Neural crest cell (in vitro differentiated cells): ENCODE measurements around the gene KAT6B. TPM values are rescaled to one million over a fixed set of nuclear protein-coding genes. Genes with fewer than 3 reads are reported as not detected.
"Not testable (repeated sequence)": the region's sequence is repeated elsewhere in the genome, so short reads cannot be mapped to it uniquely, and the experiment has no call there.

Experiments
- DNase-seq: peaks from one replicate; pipeline ENCODE4 v3.0.0; 2021; ENCODE audit warnings: low read depth, mixed read lengths, low spot score
- H3K27ac Mint-ChIP-seq: one replicate; pipeline ENCODE4 v1.8.0; 2021; ENCODE audit warnings: mild to moderate bottlenecking, mixed read lengths; ENCODE audit not compliant: unreplicated experiment
- H3K27me3 Mint-ChIP-seq: 2 replicates; pipeline ENCODE4 v1.8.0; 2021; ENCODE audit warnings: low read depth, mild to moderate bottlenecking, mixed read lengths
- H3K36me3 Mint-ChIP-seq: 2 replicates; pipeline ENCODE4 v1.8.0; 2021; ENCODE audit warnings: low read depth, mild to moderate bottlenecking, mixed read lengths
- H3K4me1 Mint-ChIP-seq: 2 replicates; pipeline ENCODE4 v1.8.0; 2021; ENCODE audit warnings: mixed read lengths
- H3K4me3 Mint-ChIP-seq: one replicate; pipeline ENCODE4 v1.8.0; 2021; ENCODE audit warnings: mild to moderate bottlenecking, mixed read lengths
- H3K9me3 Mint-ChIP-seq: 2 replicates; pipeline ENCODE4 v1.8.0; 2021; ENCODE audit warnings: mixed read lengths
- CTCF ChIP-seq: fragments of 200-600 bp; sonication (generic); conservative IDR thresholded peaks from 2 replicates; pipeline ENCODE4 v1.5.0; 2021; ENCODE audit warnings: antibody characterized with exemption, mild to moderate bottlenecking
- total RNA-seq: library from RNA; stranded (reverse); gene quantifications from 2 replicates; pipeline ENCODE4 v1.2.1, GENCODE V29; 2021

KAT6B gene
- total RNA-seq, 1 donor from 2014 or later = 34.2 TPM

- TF ChIP-seq CTCF = no peak
- DNase-seq = no peak
- H3K4me3 Mint-ChIP-seq = no peak overlapping the region
- H3K4me1 Mint-ChIP-seq = no peaks in the 10 kb centered on the region
- no peaks in the 10 kb centered on the region for H3K9me3 Mint-ChIP-seq
- H3K27ac Mint-ChIP-seq = no peak overlapping the region
- no peaks in the 10 kb centered on the region for H3K27me3 Mint-ChIP-seq
- H3K36me3 Mint-ChIP-seq = no peaks in the 10 kb centered on the region
Observed at GRCh38 chr10:74889662-74889998, 63.2 kb downstream of the KAT6B start.

GRCh38 chr10:74890460-74890859 is 64.1 kb downstream of the KAT6B start:
- H3K4me1 Mint-ChIP-seq = no peaks in the 10 kb centered on the region
- no peaks in the 10 kb centered on the region for H3K36me3 Mint-ChIP-seq
- H3K9me3 Mint-ChIP-seq = no peaks in the 10 kb centered on the region
- DNase-seq = no peak
- no peak overlapping the region for H3K27ac Mint-ChIP-seq
- no peak overlapping the region for H3K4me3 Mint-ChIP-seq
- H3K27me3 Mint-ChIP-seq = no peaks in the 10 kb centered on the region
- TF ChIP-seq CTCF = no peak

- H3K9me3 Mint-ChIP-seq = no peaks in the 10 kb centered on the region
- no peak for TF ChIP-seq CTCF
- no peaks in the 10 kb centered on the region for H3K27me3 Mint-ChIP-seq
Observed at GRCh38 chr10:74891053-74891452, 64.7 kb downstream of the KAT6B start.

GRCh38 chr10:74892839-74893238 is 66.4 kb downstream of the KAT6B start:
- no peak overlapping the region for H3K4me3 Mint-ChIP-seq
- no peaks in the 10 kb centered on the region for H3K9me3 Mint-ChIP-seq
- H3K36me3 Mint-ChIP-seq = no peaks in the 10 kb centered on the region
- no peaks in the 10 kb centered on the region for H3K27me3 Mint-ChIP-seq
- DNase-seq = no peak
- TF ChIP-seq CTCF = no peak
- H3K27ac Mint-ChIP-seq = no peak overlapping the region
- no peaks in the 10 kb centered on the region for H3K4me1 Mint-ChIP-seq

More at GRCh38 chr10:74891053-74891452, 64.7 kb downstream of the KAT6B start:
- no peak for DNase-seq
- no peaks in the 10 kb centered on the region for H3K4me1 Mint-ChIP-seq
- H3K27ac Mint-ChIP-seq = no peak overlapping the region
- no peaks in the 10 kb centered on the region for H3K36me3 Mint-ChIP-seq
- no peak overlapping the region for H3K4me3 Mint-ChIP-seq

GRCh38 chr10:74893329-74893728 is 66.9 kb downstream of the KAT6B start:
- H3K9me3 Mint-ChIP-seq, H3K36me3 Mint-ChIP-seq, DNase-seq, H3K4me1 Mint-ChIP-seq, H3K27me3 Mint-ChIP-seq, H3K27ac Mint-ChIP-seq, H3K4me3 Mint-ChIP-seq: not testable (repeated sequence)

GRCh38 chr10:74896788-74897527 is 70.6 kb downstream of the KAT6B start:
- Mint-ChIP-seq H3K4me1 (peaks cover 15% of the 10 kb centered on the region), H3K27ac (no peak overlapping the region), H3K4me3 (no peak overlapping the region), H3K9me3 (no peaks in the 10 kb centered on the region), H3K36me3 (no peaks in the 10 kb centered on the region), H3K27me3 (no peaks in the 10 kb centered on the region)
- TF ChIP-seq CTCF = no peak
- DNase-seq = no peak
